GM19023 (cell line): ENCODE data around the gene CHRNE.
"Not testable (repeated sequence)": the region's sequence is repeated elsewhere in the genome, so short reads cannot be mapped to it uniquely, and the experiment has no call there.

Experiments used
- ATAC-seq: cut with Tn5 transposase; IDR thresholded peaks from one replicate; pipeline ENCODE4 v1.9.1; 2021; ENCODE audit warnings: mild to moderate bottlenecking, moderate library complexity; ENCODE audit not compliant: unreplicated experiment

The CHRNE gene

DNA sequence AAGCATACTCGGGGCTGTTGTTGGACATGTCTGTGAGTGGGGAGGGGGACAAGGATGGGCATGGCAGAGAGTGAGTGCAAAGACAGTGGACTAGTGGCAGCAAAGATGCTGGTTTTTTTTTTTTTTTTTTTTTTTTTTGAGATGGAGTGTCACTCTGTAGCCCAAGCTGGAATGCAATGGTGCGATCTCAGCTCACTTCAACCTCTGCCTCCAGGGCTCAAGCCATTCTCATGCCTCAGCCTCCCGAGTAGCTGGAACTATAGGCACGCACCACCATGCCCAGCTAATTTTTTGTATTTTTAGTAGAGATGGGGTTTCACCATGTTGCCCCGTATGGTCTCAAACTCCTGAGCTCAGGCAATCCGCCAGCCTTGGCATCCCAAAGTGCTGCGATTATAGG, 45.6 kb downstream of the CHRNE start:
- not testable (repeated sequence) for ATAC-seq

DNA sequence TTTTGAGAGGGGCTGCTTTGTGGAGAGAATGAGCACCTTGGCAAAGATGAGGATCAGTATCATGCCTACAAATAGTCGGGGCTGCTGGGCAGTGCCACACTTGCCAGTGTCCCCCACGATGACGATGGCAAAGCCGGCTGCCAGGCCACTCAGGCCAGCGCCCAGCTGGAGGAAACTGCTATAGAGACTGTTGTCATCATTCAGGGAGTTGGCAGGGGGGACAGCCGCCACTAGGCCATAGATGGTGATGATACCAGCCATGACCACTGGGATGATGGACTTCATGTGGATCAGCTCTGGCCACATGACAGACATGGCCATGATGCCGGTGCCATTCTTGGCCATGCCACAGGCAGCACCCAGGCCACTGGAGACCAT, 46.0 kb downstream of the CHRNE start:
- ATAC-seq = no peak

DNA sequence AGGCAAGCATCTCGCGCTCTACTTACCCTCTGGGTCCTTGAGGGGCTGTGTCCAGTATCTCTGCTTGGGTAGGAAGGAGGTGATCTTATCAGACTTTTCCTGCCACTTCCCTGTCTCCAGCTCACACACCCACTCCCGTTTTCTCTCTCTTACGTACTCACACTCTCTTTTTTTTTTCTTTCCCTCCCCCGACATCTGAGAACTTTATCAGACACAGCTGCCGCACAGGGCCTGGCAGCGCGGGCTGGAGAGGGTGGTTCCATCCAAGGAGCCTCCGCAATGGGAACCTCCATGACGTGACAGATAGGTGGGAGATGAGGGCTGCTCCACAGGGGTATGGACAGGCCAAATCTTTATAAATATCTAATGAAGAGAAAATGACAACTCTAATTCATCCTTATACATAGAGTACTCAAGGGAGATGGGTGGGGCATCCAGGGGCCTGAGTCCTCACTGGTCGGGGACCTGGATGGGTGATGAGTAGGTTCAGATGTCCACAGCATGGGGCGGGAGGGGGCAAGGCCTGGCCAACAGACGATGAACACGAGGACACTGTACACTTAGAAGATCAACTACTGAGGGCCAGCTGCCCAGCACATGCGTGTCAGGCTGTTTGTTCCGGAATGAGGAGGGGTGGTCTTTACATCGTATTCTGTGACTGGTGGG, 46.5 kb downstream of the CHRNE start:
- ATAC-seq = no peak

DNA sequence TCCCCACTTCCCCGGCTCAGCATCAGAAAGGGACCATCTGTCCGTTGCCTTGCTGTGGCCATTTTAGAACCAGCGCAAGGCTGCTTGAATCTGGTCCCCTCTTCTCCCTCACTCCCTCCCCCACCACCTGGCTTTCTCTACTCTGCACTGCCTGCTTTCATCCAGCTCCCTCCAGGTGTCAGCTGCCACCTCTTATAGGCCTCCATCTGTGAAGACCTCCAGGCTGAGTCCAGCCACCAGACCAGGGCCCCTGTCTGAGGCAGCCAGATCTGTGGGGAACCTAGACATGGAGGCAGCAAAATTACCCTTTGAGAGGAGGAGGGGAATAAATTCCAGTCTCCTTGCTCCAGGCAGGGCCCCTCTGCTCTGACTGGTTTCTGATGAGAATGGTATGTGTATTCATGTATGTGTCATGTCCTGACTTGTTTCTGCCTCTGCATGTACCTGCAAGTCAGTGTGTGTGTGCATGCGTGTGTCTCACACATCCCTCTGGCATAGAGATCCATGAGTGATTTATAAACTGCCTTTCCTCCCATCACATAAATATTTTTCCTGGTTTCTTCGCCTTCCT, 48.7 kb downstream of the CHRNE start:
- no peak for ATAC-seq

DNA sequence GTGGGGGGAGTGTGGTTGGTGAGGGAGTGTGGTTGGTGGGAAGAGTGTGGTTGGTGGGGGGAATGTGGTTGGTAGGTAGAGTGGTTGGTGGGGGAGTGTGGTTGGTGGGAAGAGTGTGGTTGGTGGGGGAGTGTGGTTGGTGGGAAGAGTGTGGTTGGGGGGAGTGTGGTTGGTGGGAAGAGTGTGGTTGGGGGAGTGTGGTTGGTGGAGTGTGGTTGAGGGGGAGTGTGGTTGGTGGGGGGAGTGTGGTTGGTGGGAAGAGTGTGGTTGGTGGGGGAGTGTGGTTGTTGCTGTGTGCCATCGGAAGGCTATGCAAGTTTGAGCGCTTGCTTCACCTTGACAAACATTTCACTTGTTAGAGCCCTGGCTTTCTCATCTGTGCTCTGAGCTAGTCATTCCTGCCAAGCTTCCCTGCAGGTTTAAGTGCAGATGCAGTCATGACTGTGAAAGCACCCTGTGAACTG, 49.7 kb downstream of the CHRNE start:
- no peak for ATAC-seq

DNA sequence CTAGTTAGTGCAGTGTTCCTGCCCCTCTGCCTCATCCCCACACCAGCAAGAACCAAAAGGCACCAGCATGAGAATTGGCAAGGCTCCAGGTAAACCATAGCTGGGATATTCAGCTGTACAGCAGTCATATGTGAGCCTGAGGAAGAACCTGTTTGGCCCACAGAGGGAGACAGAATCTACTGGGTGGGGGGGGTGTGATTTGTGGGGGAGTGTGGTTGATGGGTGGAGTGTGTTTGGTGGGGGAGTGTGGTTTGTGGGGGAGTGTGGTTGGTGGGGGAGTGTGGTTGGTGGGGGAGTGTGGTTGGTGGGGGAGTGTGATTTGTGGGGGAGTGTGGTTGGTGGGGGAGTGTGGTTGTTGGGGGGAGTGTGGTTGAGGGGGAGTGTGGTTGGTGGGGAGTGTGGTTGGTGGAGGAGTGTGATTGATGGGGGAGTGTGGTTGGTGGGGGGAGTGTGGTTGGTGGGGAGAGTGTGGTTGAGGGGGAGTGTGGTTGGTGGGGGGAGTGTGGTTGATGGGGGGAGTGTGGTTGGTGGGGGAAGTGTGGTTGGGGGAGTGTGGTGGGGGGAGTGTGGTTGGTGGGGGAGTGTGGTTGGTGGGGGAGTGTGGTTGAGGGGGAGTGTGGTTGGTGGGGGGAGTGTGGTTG, 50.2 kb downstream of the CHRNE start:
- ATAC-seq = no peak

DNA sequence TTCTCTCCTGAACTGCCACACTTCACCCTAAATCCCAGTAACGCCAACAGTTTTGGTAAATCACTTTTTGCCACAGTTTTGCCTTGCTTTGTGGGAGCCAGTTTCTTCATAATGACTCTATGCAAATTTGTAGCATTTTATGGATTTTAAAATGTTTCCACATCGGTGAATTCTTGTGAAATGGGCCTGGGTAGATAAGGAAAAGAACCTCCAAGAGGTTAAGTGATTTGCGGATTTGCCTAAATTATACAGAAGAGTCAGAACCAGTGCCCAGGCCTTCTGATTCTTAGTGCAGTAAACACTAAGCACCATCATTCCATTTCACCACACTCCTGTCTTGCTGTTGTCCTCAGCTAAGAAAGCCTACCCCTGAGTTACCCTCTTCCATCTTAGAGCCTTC, 51.8 kb downstream of the CHRNE start:
- ATAC-seq = no peak

DNA sequence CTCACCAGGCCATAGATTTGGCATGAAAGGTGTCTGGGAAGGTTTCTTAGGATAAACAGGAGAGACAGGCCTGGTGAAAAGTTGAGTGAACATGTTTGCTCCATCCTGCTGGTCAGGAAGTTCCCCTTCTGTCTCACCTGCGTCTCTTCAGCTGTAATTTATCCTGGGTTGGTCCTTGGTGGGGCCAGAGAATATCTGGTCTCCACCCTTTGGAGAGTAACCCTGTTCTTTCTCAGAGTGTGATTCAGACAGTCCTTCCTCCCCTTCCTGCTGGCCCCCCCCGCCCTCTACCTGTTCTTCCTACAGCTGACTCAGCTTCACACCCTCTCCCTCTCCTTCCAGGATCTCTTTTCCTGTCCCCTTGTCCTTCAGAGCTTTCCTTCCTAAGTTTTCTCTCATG, 52.7 kb downstream of the CHRNE start:
- ATAC-seq = no peak

DNA sequence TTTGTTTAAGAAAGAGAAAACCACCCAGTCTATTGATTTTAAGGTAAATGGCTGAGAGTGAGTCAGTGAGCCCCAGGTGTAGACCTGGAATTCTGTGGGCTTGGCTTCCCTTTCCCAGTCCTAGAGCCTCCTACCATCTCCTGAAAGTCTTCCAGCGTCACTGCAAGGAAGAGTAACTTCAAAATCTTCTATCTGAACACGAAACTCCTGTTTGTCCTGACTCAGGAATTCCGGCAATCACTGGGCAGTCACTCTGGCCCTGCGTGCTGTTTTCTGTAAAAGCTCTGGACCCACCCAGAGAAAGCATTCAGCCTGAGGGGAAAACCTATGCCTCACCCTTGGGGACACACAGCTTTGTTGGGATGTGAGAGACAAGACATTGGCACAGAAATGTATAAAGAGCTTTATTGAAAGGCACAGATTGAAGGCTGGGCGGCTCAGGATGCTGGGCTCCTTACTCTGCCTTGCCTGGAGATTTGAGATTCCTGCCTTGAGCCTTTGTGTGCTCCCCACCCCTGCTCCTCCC, 53.8 kb downstream of the CHRNE start:
- no peak for ATAC-seq
